LNCaP clone FGC (cell line): ENCODE data around the gene RAD51B.

ENCODE experiments used
- DNase-seq: peaks from one replicate; pipeline ENCODE4 v3.0.0-alpha.2; 2011; ENCODE audit warnings: low read depth
- H3K4me3 ChIP-seq: 2 replicates; pipeline ENCODE4 v1.5.1; 2011; ENCODE audit warnings: mild to moderate bottlenecking, low read depth, low read length, control low read depth
- CTCF ChIP-seq: IDR thresholded peaks from 2 replicates; pipeline ENCODE4 v1.5.1; 2012; ENCODE audit warnings: mild to moderate bottlenecking; ENCODE audit not compliant: control insufficient read depth, insufficient read depth; ENCODE audit errors: extremely low read depth

RAD51B gene

GRCh38 chr14:68262567-68262966 lies 443.0 kb downstream of the RAD51B start:
- no peak for TF ChIP-seq CTCF

GRCh38 chr14:68263563-68264259 lies 444.1 kb downstream of the RAD51B start:
- TF ChIP-seq CTCF, result no peak
- no peak overlapping the region for H3K4me3 ChIP-seq
- DNase-seq, result no peak

More at GRCh38 chr14:68262567-68262966, 443.0 kb downstream of the RAD51B start:
- no peak overlapping the region for H3K4me3 ChIP-seq
- DNase-seq, result no peak

GRCh38 chr14:68264260-68264569 lies 444.6 kb downstream of the RAD51B start:
- DNase-seq, result no peak

GRCh38 chr14:68266998-68267397 lies 447.4 kb downstream of the RAD51B start:
- no peak for TF ChIP-seq CTCF
- DNase-seq, result no peak
- no peak overlapping the region for H3K4me3 ChIP-seq

More at GRCh38 chr14:68264260-68264569, 444.6 kb downstream of the RAD51B start:
- no peak for TF ChIP-seq CTCF
- H3K4me3 ChIP-seq, result no peak overlapping the region

GRCh38 chr14:68268197-68268596 lies 448.6 kb downstream of the RAD51B start:
- H3K4me3 ChIP-seq, result no peak overlapping the region
- no peak for DNase-seq
- no peak for TF ChIP-seq CTCF

- TF ChIP-seq CTCF, result no peak
- no peak overlapping the region for H3K4me3 ChIP-seq
- no peak for DNase-seq
These were observed 449.1 kb downstream of the RAD51B start for GRCh38 chr14:68268719-68269118.
